H9 (cell line): ENCODE results near the gene XPC. TPM values are rescaled to one million over a fixed set of nuclear protein-coding genes. Genes with fewer than 3 reads are reported as not detected.

ENCODE experiments used
- DNase-seq: peaks from one replicate; pipeline ENCODE4 v3.0.0-alpha.2; 2017
- H2AFZ ChIP-seq: one replicate; pipeline ENCODE4 v1.6.1; 2013; ENCODE audit warnings: mild to moderate bottlenecking, low read length, control low read depth, moderate library complexity
- H2AK5ac ChIP-seq: 2 replicates; pipeline ENCODE4 v1.6.1; 2013; ENCODE audit warnings: low read length, control low read depth, mixed read lengths; ENCODE audit not compliant: insufficient read length
- H2BK120ac ChIP-seq: one replicate; pipeline ENCODE4 v1.6.1; 2013; ENCODE audit warnings: low read depth, mild to moderate bottlenecking, low read length, control low read depth, inconsistent platforms; ENCODE audit not compliant: poor library complexity, severe bottlenecking
- H2BK12ac ChIP-seq: 2 replicates; pipeline ENCODE4 v1.6.1; 2013; ENCODE audit warnings: low read length, control low read depth, mixed read lengths, low read depth; ENCODE audit not compliant: insufficient read length
- H2BK15ac ChIP-seq: 2 replicates; pipeline ENCODE4 v1.6.1; 2013; ENCODE audit warnings: low read depth, low read length, control low read depth
- H2BK20ac ChIP-seq: one replicate; pipeline ENCODE4 v1.6.1; 2013; ENCODE audit warnings: low read depth, mild to moderate bottlenecking, low read length, control low read depth, inconsistent platforms; ENCODE audit not compliant: poor library complexity, severe bottlenecking
- H2BK5ac ChIP-seq: 2 replicates; pipeline ENCODE4 v1.6.1; 2013; ENCODE audit warnings: low read length, control low read depth, mixed read lengths; ENCODE audit not compliant: insufficient read length
- H3K14ac ChIP-seq: 2 replicates; pipeline ENCODE4 v1.6.1; 2013; ENCODE audit warnings: low read length, control low read depth; ENCODE audit not compliant: insufficient read depth
- H3K18ac ChIP-seq: 2 replicates; pipeline ENCODE4 v1.6.1; 2013; ENCODE audit warnings: low read depth, mild to moderate bottlenecking, mixed read lengths, low read length, control low read depth; ENCODE audit not compliant: insufficient read length
- H3K23ac ChIP-seq: 2 replicates; pipeline ENCODE4 v1.6.1; 2013; ENCODE audit warnings: low read length, control low read depth, mixed read lengths, low read depth; ENCODE audit not compliant: insufficient read length
- H3K23me2 ChIP-seq: 2 replicates; pipeline ENCODE4 v1.6.1; 2013; ENCODE audit warnings: low read depth, mild to moderate bottlenecking, mixed read lengths, low read length, control low read depth; ENCODE audit not compliant: insufficient read length, poor library complexity, severe bottlenecking
- H3K27ac ChIP-seq: 2 replicates; pipeline ENCODE4 v1.5.1; 2013; ENCODE audit warnings: low read length, control low read depth, mixed read lengths, low read depth; ENCODE audit not compliant: insufficient read length
- H3K27me3 ChIP-seq: 2 replicates; pipeline ENCODE4 v1.6.1; 2013; ENCODE audit warnings: low read length, control low read depth, inconsistent platforms; ENCODE audit not compliant: insufficient read depth
- H3K4ac ChIP-seq: 2 replicates; pipeline ENCODE4 v1.6.1; 2013; ENCODE audit warnings: low read depth, mild to moderate bottlenecking, control low read depth, inconsistent platforms, low read length, moderate library complexity
- H3K4me1 ChIP-seq: 2 replicates; pipeline ENCODE4 v1.6.1; 2013; ENCODE audit warnings: low read length, control low read depth, inconsistent platforms; ENCODE audit not compliant: insufficient read depth
- H3K4me2 ChIP-seq: 2 replicates; pipeline ENCODE4 v1.6.1; 2013; ENCODE audit warnings: low read length, control low read depth, mixed read lengths; ENCODE audit not compliant: insufficient read length, insufficient read depth
- H3K56ac ChIP-seq: 2 replicates; pipeline ENCODE4 v1.6.1; 2013; ENCODE audit warnings: low read depth, mild to moderate bottlenecking, mixed read lengths, low read length, control low read depth; ENCODE audit not compliant: insufficient read length
- H3K79me1 ChIP-seq: 2 replicates; pipeline ENCODE4 v1.6.1; 2013; ENCODE audit warnings: low read depth, mild to moderate bottlenecking, moderate library complexity, low read length, control low read depth, inconsistent platforms; ENCODE audit not compliant: insufficient read depth, poor library complexity, severe bottlenecking
- H3K79me2 ChIP-seq: 2 replicates; pipeline ENCODE4 v1.6.1; 2013; ENCODE audit warnings: low read length, control low read depth, inconsistent platforms; ENCODE audit not compliant: insufficient read depth
- H3K9ac ChIP-seq: 2 replicates; pipeline ENCODE4 v1.6.1; 2013; ENCODE audit warnings: low read length, control low read depth, mixed read lengths; ENCODE audit not compliant: insufficient read length; ENCODE audit errors: extremely low read depth
- H3K9me3 ChIP-seq: one replicate; pipeline ENCODE4 v1.6.1; 2013; ENCODE audit warnings: low read depth, low read length, inconsistent platforms; ENCODE audit not compliant: control insufficient read depth
- H3T11ph ChIP-seq: one replicate; pipeline ENCODE4 v1.6.1; 2013; ENCODE audit warnings: mild to moderate bottlenecking, low read length, control low read depth, inconsistent platforms
- H4K20me1 ChIP-seq: one replicate; pipeline ENCODE4 v1.6.1; 2013; ENCODE audit not compliant: control insufficient read depth, insufficient read length, insufficient read depth
- H4K5ac ChIP-seq: 2 replicates; pipeline ENCODE4 v1.6.1; 2013; ENCODE audit warnings: low read depth, mild to moderate bottlenecking, mixed read lengths, low read length, control low read depth; ENCODE audit not compliant: insufficient read length
- H4K8ac ChIP-seq: replicated peaks from 2 replicates; pipeline ENCODE4 v1.6.1; 2013; ENCODE audit warnings: low read length, control low read depth, mixed read lengths, low read depth; ENCODE audit not compliant: insufficient read length
- H4K91ac ChIP-seq: 2 replicates; pipeline ENCODE4 v1.6.1; 2013; ENCODE audit warnings: low read depth, mild to moderate bottlenecking, moderate library complexity, mixed read lengths, low read length, control low read depth; ENCODE audit not compliant: insufficient read length
- H3K27ac Mint-ChIP-seq, 3 experiments: 2 replicates in 2 of 3; 3 replicates in 1 of 3; pipeline ENCODE4 v1.8.0; 2020 to 2021; ENCODE audit warnings: mixed read lengths in 3 of 3, mild to moderate bottlenecking in 1 of 3, moderate library complexity in 1 of 3
- H3K27me3 Mint-ChIP-seq: 2 replicates; pipeline ENCODE4 v1.8.0; 2021; ENCODE audit warnings: low read depth, mild to moderate bottlenecking, moderate library complexity, mixed read lengths
- H3K36me3 Mint-ChIP-seq, 3 experiments: 2 replicates in 2 of 3; 3 replicates in 1 of 3; pipeline ENCODE4 v1.8.0; 2020 to 2021; ENCODE audit warnings: low read depth in 3 of 3, mixed read lengths in 3 of 3; ENCODE audit not compliant: insufficient read depth in 1 of 3
- H3K4me1 Mint-ChIP-seq, 2 experiments: 2 replicates each; pipeline ENCODE4 v1.8.0; 2020; ENCODE audit warnings: mixed read lengths in 2 of 2
- H3K4me3 Mint-ChIP-seq, 2 experiments: 2 replicates in 1 of 2; 3 replicates in 1 of 2; pipeline ENCODE4 v1.8.0; 2020 to 2021; ENCODE audit warnings: mild to moderate bottlenecking in 2 of 2, mixed read lengths in 2 of 2, moderate library complexity in 1 of 2
- H3K9me3 Mint-ChIP-seq, 2 experiments: 2 replicates in 1 of 2; 3 replicates in 1 of 2; pipeline ENCODE4 v1.8.0; 2020; ENCODE audit warnings: mild to moderate bottlenecking in 2 of 2, mixed read lengths in 2 of 2, moderate library complexity in 1 of 2
- total RNA-seq: library from RNA; stranded (reverse); gene quantifications from 2 replicates; pipeline ENCODE4 v1.2.1, GENCODE V29; 2021
- TF ChIP-seq, protein P1 (sequence below): fragments of 200-600 bp; sonication (generic); conservative IDR thresholded peaks from 3 replicates; pipeline ENCODE4 v1.8.0; 2021; ENCODE audit warnings: antibody characterized with exemption, mild to moderate bottlenecking

Gene XPC
- total RNA-seq, 1 experiment from 2014 or later, result 30.3 TPM

DNA sequence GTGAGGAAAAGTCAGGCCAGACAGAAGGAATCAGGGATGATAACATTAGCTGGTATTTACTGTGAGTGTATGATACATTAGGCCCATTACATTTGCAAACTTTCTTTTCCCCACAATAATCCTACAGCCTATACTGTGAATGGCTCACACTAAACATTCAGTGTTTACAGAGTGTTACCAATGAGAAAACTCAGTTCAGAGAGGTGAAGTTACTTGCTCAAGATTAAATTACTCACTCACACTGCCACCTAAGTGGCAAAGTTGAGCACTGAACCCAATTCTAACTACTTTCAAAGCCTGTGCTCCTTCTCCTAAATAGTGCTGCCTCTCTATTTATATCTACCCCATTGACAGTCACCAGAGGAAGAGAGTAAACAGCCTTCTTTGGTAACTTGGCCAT is 8.5 kb downstream of the XPC start:
- Histone ChIP-seq H2BK12ac (no peak overlapping the region), H4K5ac (no peak overlapping the region), H3K23me2 (no peaks in the 10 kb centered on the region), H2AK5ac (no peak overlapping the region), H2BK120ac (no peak overlapping the region), H3K23ac (no peak overlapping the region), H2AFZ (no peak overlapping the region), H4K20me1 (no peaks in the 10 kb centered on the region), H3K79me2 (no peaks in the 10 kb centered on the region), H2BK15ac (no peak overlapping the region), H3K14ac (no peak overlapping the region), H2BK5ac (no peak overlapping the region), H3K18ac (no peak overlapping the region), H3K4me2 (no peak overlapping the region), H3T11ph (no peak overlapping the region), H3K4ac (no peak overlapping the region), H3K9me3 (no peaks in the 10 kb centered on the region), H3K9ac (no peak overlapping the region), H3K56ac (no peak overlapping the region), H4K91ac (no peak overlapping the region), H2BK20ac (no peak overlapping the region), H4K8ac (no peak overlapping the region), H3K79me1 (no peaks in the 10 kb centered on the region), H3K4me1 (no peaks in the 10 kb centered on the region), H3K27me3 (no peaks in the 10 kb centered on the region), H3K27ac (no peak overlapping the region)
- DNase-seq, result no peak
- H3K4me1 Mint-ChIP-seq, result peaks cover 0 to under 1% of the 10 kb centered on the region in 2 experiments; a peak in 2 of 4 replicates
- TF ChIP-seq, protein P1, sequence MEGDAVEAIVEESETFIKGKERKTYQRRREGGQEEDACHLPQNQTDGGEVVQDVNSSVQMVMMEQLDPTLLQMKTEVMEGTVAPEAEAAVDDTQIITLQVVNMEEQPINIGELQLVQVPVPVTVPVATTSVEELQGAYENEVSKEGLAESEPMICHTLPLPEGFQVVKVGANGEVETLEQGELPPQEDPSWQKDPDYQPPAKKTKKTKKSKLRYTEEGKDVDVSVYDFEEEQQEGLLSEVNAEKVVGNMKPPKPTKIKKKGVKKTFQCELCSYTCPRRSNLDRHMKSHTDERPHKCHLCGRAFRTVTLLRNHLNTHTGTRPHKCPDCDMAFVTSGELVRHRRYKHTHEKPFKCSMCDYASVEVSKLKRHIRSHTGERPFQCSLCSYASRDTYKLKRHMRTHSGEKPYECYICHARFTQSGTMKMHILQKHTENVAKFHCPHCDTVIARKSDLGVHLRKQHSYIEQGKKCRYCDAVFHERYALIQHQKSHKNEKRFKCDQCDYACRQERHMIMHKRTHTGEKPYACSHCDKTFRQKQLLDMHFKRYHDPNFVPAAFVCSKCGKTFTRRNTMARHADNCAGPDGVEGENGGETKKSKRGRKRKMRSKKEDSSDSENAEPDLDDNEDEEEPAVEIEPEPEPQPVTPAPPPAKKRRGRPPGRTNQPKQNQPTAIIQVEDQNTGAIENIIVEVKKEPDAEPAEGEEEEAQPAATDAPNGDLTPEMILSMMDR, result no peak
- H3K36me3 Mint-ChIP-seq, result peaks cover 38 to 81% (median 70%) of the 10 kb centered on the region in 3 experiments; a peak in 6 of 7 replicates
- H3K4me3 Mint-ChIP-seq, result no peak overlapping the region
- H3K9me3 Mint-ChIP-seq, result no peaks in the 10 kb centered on the region
- no peaks in the 10 kb centered on the region for H3K27me3 Mint-ChIP-seq
- no peak overlapping the region for H3K27ac Mint-ChIP-seq
